SKM-1 (cell line): ENCODE measurements around the gene NINL.
"Not testable (repeated sequence)": the region's sequence is repeated elsewhere in the genome, so short reads cannot be mapped to it uniquely, and the experiment has no call there.

Experiments used
- DNase-seq: peaks from one replicate; lab custom pipeline; 2025; ENCODE audit not compliant: unreplicated experiment; lab: John Stamatoyannopoulos, UW

NINL gene

GRCh38 chr20:25504366-25505135 lies 80.8 kb downstream of the NINL start:
- DNase-seq = no peak

- DNase-seq = no peak
Measured at GRCh38 chr20:25503936-25504335, 81.4 kb downstream of the NINL start.

- not testable (repeated sequence) for DNase-seq
Measured at GRCh38 chr20:25503051-25503639, 82.2 kb downstream of the NINL start.

GRCh38 chr20:25500880-25501351 lies 84.4 kb downstream of the NINL start:
- DNase-seq = no peak

- no peak for DNase-seq
Measured at GRCh38 chr20:25499855-25500434, 85.4 kb downstream of the NINL start.

- DNase-seq = no peak
Measured at GRCh38 chr20:25499031-25499430, 86.3 kb downstream of the NINL start.

GRCh38 chr20:25498280-25498606 lies 87.1 kb downstream of the NINL start:
- DNase-seq = no peak

- DNase-seq = no peak
Measured at GRCh38 chr20:25497586-25498279, 87.6 kb downstream of the NINL start.

GRCh38 chr20:25496968-25497401 lies 88.3 kb downstream of the NINL start:
- DNase-seq = no peak

GRCh38 chr20:25496165-25496967 lies 89.0 kb downstream of the NINL start:
- DNase-seq = no peak

- DNase-seq = no peak
Measured at GRCh38 chr20:25495189-25495824, 90.0 kb downstream of the NINL start.

- DNase-seq = no peak
Measured at GRCh38 chr20:25494506-25495188, 90.7 kb downstream of the NINL start.

GRCh38 chr20:25493748-25494505 lies 91.4 kb downstream of the NINL start:
- DNase-seq = no peak

GRCh38 chr20:25493137-25493536 lies 92.2 kb downstream of the NINL start:
- DNase-seq = no peak

- no peak for DNase-seq
Measured at GRCh38 chr20:25491446-25492038, 93.8 kb downstream of the NINL start.

- DNase-seq = no peak
Measured at GRCh38 chr20:25490656-25491445, 94.5 kb downstream of the NINL start.

GRCh38 chr20:25489221-25489871 lies 96.0 kb downstream of the NINL start:
- no peak for DNase-seq
